Hepatocyte (in vitro differentiated cells): ENCODE results near the gene DYRK3.

Experiments used
- EZH2 ChIP-seq: fragments of 200-600 bp; sonication (generic); IDR thresholded peaks from 2 replicates; pipeline ENCODE4 v1.6.1; 2016; ENCODE audit warnings: antibody characterized with exemption, mild to moderate bottlenecking, borderline replicate concordance
- EZH2phosphoT487 ChIP-seq: fragments of 200-600 bp; sonication (generic); IDR thresholded peaks from one replicate; pipeline ENCODE4 v1.6.1; 2018; ENCODE audit warnings: antibody characterized with exemption, mild to moderate bottlenecking, low read depth, moderate library complexity; ENCODE audit not compliant: unreplicated experiment, severe bottlenecking
- TF ChIP-seq, protein P1 (sequence below): fragments of 200-600 bp; sonication (generic); IDR thresholded peaks from 2 replicates; pipeline ENCODE4 v1.5.1; 2016; ENCODE audit warnings: antibody characterized with exemption, mild to moderate bottlenecking; ENCODE audit not compliant: poor library complexity

DNA sequence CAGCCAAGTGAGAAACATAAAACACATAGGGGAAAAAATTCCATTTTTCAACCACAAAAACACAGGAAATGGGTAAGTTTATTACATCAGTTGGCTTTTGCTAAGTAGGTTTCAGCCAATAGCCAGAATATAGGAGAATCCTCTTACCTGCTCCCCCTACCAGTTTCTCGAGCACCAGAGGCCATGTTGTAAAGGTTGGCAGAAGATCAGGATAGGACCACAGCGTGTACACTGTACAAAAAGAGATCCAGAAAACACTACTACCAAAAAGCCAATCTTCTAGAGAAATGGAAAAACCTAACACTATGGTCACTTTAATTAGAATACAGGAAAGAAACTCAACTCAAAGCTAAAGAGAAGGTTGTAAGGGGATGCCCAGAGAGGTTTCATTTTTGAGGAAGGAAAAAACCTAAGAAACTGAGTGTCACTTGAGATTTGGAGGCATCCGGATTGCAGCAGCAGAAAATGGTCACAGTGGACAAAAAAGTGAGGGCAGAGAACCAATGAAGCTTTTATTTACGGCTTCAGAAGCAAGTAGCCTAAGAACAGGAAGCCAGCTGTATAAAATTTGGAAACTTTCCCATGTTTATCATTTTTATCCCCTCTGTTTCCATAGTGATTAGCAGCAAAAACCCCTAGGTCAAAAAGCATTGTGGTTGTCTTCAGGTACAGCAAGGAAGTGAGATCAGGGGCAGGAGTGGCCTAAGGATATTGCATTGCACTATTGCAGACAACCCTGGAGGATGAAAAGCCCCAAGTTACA lies 25.9 kb upstream of the DYRK3 start:
- TF ChIP-seq, protein P1, sequence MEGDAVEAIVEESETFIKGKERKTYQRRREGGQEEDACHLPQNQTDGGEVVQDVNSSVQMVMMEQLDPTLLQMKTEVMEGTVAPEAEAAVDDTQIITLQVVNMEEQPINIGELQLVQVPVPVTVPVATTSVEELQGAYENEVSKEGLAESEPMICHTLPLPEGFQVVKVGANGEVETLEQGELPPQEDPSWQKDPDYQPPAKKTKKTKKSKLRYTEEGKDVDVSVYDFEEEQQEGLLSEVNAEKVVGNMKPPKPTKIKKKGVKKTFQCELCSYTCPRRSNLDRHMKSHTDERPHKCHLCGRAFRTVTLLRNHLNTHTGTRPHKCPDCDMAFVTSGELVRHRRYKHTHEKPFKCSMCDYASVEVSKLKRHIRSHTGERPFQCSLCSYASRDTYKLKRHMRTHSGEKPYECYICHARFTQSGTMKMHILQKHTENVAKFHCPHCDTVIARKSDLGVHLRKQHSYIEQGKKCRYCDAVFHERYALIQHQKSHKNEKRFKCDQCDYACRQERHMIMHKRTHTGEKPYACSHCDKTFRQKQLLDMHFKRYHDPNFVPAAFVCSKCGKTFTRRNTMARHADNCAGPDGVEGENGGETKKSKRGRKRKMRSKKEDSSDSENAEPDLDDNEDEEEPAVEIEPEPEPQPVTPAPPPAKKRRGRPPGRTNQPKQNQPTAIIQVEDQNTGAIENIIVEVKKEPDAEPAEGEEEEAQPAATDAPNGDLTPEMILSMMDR, result no peak
- TF ChIP-seq EZH2 (no peak), EZH2phosphoT487 (no peak)
